ENCODE data around the gene DAO. TPM values are rescaled to one million over a fixed set of nuclear protein-coding genes. Genes with fewer than 3 reads are reported as not detected.
A peak's percentile ranks its signal among the peaks of the same experiment; 100 is the strongest.

The DAO gene
- total RNA-seq, 1 experiment from 2014 or later: not detected

GRCh38 chr12:108853426-108853825 lies 26.5 kb upstream of the DAO start:
- H3K4me1 Mint-ChIP-seq: peaks cover 21 to 28% of the 10 kb centered on the region in 2 experiments
- Histone ChIP-seq H4K8ac (replicated peaks; ENCODE audit: insufficient read length, low read depth, low read length) (no peak overlapping the region), H3K4me2 (ENCODE audit: insufficient read depth, insufficient read length, low read length) (no peak overlapping the region), H3K18ac (ENCODE audit: insufficient read length, low read depth, low read length) (no peak overlapping the region), H3K4me1 (ENCODE audit: insufficient read depth, low read length) (peaks cover 3% of the 10 kb centered on the region; the same call in 1 of the 2 replicates), H4K5ac (ENCODE audit: insufficient read length, low read depth, low read length) (no peak overlapping the region), H3K79me1 (ENCODE audit: insufficient read depth, low read depth, low read length, poor library complexity, severe bottlenecking) (no peaks in the 10 kb centered on the region), H3K14ac (ENCODE audit: insufficient read depth, low read length) (no peak overlapping the region), H2BK20ac (ENCODE audit: low read depth, low read length, poor library complexity, severe bottlenecking) (no peak overlapping the region), H3K23ac (ENCODE audit: insufficient read length, low read depth, low read length) (no peak overlapping the region), H3T11ph (ENCODE audit: low read length) (no peak overlapping the region), H4K20me1 (ENCODE audit: control insufficient read depth, insufficient read depth, insufficient read length) (no peaks in the 10 kb centered on the region), H2BK12ac (ENCODE audit: insufficient read length, low read depth, low read length) (no peak overlapping the region), H3K56ac (ENCODE audit: insufficient read length, low read depth, low read length) (no peak overlapping the region), H4K91ac (ENCODE audit: insufficient read length, low read depth, low read length) (no peak overlapping the region), H3K27me3 (ENCODE audit: insufficient read depth, low read length) (no peaks in the 10 kb centered on the region), H3K23me2 (ENCODE audit: insufficient read length, low read depth, low read length, poor library complexity, severe bottlenecking) (peaks cover 11% of the 10 kb centered on the region), H2AFZ (ENCODE audit: low read length) (no peak overlapping the region), H2BK5ac (ENCODE audit: insufficient read length, low read length) (no peak overlapping the region), H3K79me2 (ENCODE audit: insufficient read depth, low read length) (no peaks in the 10 kb centered on the region; the same call in none of the 2 replicates), H3K9me3 (ENCODE audit: control insufficient read depth, low read depth, low read length) (no peaks in the 10 kb centered on the region), H3K4ac (ENCODE audit: low read depth, low read length) (no peak overlapping the region), H3K9ac (ENCODE audit: extremely low read depth, insufficient read length, low read length) (no peak overlapping the region), H2BK120ac (ENCODE audit: low read depth, low read length, poor library complexity, severe bottlenecking) (no peak overlapping the region), H2BK15ac (ENCODE audit: low read depth, low read length) (no peak overlapping the region), H2AK5ac (ENCODE audit: insufficient read length, low read length) (no peak overlapping the region), H3K27ac (ENCODE audit: insufficient read length, low read depth, low read length) (no peak overlapping the region)
- WGBS (ENCODE audit: extremely low coverage, insufficient read length, low lambda C conversion rate): no CpG with 5 or more reads among the region's 10 CpGs
- DNase-seq: no peak
- no peak overlapping the region for H3K4me3 Mint-ChIP-seq
- peaks cover 3% of the 10 kb centered on the region for H3K27me3 Mint-ChIP-seq (ENCODE audit: low read depth)
- peak overlapping the region in 2 of 3 experiments; percentile 26 to 46; a peak in 4 of 7 replicates for H3K27ac Mint-ChIP-seq
- peaks cover 8 to 12% of the 10 kb centered on the region in 2 experiments; a peak in 4 of 5 replicates for H3K9me3 Mint-ChIP-seq
- TF ChIP-seq CTCF (conservative IDR thresholded peaks at IDR 0.05): no peak
- peaks cover 27 to 48% (median 39%) of the 10 kb centered on the region in 3 experiments for H3K36me3 Mint-ChIP-seq (ENCODE audit: insufficient read depth in 1 of 3, low read depth in 3 of 3)

Data from H9 (cell line).